Activated T-helper 1 cell treated with anti-CD3 and anti-CD28 coated beads, Interleukin-12 subunit alpha, Interleukin-12 subunit beta, Interleukin-2, Interleukin-4 antibody, amounts not matched to agents 30 ng/mL and 10 ng/mL and 1 ng/mL, durations not matched to agents 14 hours and 24 hours and 36 hours (primary cell): ENCODE results near the gene PROX1. TPM values are rescaled to one million over a fixed set of nuclear protein-coding genes. Genes with fewer than 3 reads are reported as not detected.
"Not testable (repeated sequence)": the region's sequence is repeated elsewhere in the genome, so short reads cannot be mapped to it uniquely, and the experiment has no call there.

Source experiments
- DNase-seq: peaks from one replicate; pipeline ENCODE4 v3.0.0; 2021; ENCODE audit warnings: low spot score
- H3K27ac Mint-ChIP-seq: one replicate; pipeline ENCODE4 v1.8.0; 2021; ENCODE audit warnings: mild to moderate bottlenecking, mixed read lengths
- H3K27me3 Mint-ChIP-seq: one replicate; pipeline ENCODE4 v1.8.0; 2022; ENCODE audit warnings: mild to moderate bottlenecking, moderate library complexity, mixed read lengths; ENCODE audit not compliant: insufficient read depth
- H3K36me3 Mint-ChIP-seq: one replicate; pipeline ENCODE4 v1.8.0; 2021; ENCODE audit warnings: low read depth, mixed read lengths
- H3K4me1 Mint-ChIP-seq: one replicate; pipeline ENCODE4 v1.8.0; 2021; ENCODE audit warnings: low read depth, mixed read lengths
- H3K4me3 Mint-ChIP-seq: one replicate; pipeline ENCODE4 v1.8.0; 2021; ENCODE audit warnings: mild to moderate bottlenecking, moderate library complexity, mixed read lengths
- H3K9me3 Mint-ChIP-seq: one replicate; pipeline ENCODE4 v1.8.0; 2021; ENCODE audit warnings: mixed read lengths
- intact Hi-C: fragments of 100-400 bp; cut with micrococcal nuclease; formaldehyde crosslinking; loops from one replicate; pipeline ENCODE4 v1.15.1; 2024
- total RNA-seq: library from RNA; stranded (reverse); gene quantifications from 2 replicates; pipeline ENCODE4 v1.2.3, GENCODE V29; 2022

Gene PROX1
- total RNA-seq, 1 donor from 2014 or later = not detected

DNA sequence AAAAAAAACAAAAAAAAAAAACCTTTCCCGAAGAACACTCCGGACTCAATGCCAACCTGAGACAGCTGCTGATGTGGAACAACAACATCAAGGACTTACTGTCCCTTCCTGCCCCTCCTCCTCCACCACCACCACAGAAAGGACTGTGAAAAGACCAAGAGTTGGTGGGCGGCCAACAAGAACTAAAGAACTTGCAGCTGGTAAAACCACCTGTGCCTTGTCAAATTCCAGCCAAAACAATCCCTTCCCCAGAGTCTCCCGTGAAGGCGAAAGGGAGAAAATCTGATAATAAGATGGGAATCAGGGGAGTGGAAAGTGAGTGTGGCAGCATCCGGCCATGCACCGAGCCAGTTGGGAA is 88.9 kb downstream of the PROX1 start:
- Mint-ChIP-seq H3K36me3 (no peaks in the 10 kb centered on the region), H3K27me3 (peaks cover 8% of the 10 kb centered on the region), H3K4me1 (no peaks in the 10 kb centered on the region), H3K9me3 (no peaks in the 10 kb centered on the region), H3K27ac (no peak overlapping the region), H3K4me3 (no peak overlapping the region)
- intact Hi-C loops = no loop called here
- no peak for DNase-seq

- Mint-ChIP-seq H3K27ac (no peak overlapping the region), H3K4me1 (no peaks in the 10 kb centered on the region), H3K4me3 (no peak overlapping the region), H3K36me3 (no peaks in the 10 kb centered on the region), H3K27me3 (peaks cover 7% of the 10 kb centered on the region), H3K9me3 (no peaks in the 10 kb centered on the region)
- DNase-seq = no peak
- intact Hi-C loops = no loop called here
Measured at GRCh38 chr1:214078950-214079349, 91.2 kb downstream of the PROX1 start.

DNA sequence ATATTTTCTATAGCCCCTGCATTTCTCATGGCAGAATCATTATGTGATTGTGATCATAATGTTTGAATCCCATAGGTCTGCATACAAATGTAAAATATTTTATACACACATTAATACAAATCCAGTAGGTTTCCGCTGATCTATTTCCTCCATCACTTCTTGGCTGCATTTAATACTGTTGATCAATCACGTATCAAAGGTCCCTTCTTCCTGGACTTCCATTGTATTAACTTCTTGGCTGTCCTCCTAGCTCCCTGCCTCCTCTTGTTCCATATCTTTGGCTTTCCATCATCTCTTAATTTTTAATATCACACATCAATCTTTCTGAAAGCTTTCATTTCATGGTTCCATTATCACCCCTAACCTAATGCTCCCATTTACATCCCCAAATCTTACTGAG is 97.6 kb downstream of the PROX1 start:
- Mint-ChIP-seq H3K4me1 (no peaks in the 10 kb centered on the region), H3K4me3 (no peak overlapping the region), H3K36me3 (no peaks in the 10 kb centered on the region), H3K9me3 (no peaks in the 10 kb centered on the region), H3K27ac (no peak overlapping the region), H3K27me3 (no peaks in the 10 kb centered on the region)
- no peak for DNase-seq
- intact Hi-C loops = no loop called here

DNA sequence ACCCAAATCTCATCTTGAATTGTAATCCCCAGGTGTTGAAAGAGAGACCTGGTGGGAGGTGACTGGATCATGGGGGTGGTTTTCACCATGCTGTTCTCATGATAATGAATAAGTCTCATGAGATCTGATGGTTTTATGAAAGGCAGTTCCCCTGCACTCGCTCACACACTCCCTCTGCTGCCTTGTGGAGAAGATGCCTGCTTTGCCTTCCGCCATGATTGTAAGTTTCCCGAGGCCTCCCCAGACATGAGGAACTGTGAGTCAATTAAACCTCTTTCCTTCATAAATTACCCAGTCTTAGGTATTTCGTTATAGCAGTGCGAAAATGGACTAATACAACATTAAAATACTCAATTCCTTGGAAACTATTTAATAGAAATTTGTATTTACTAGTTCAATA is 99.2 kb downstream of the PROX1 start:
- Mint-ChIP-seq H3K36me3 (no peaks in the 10 kb centered on the region), H3K27ac (no peak overlapping the region), H3K9me3 (no peaks in the 10 kb centered on the region), H3K4me3 (no peak overlapping the region), H3K4me1 (no peaks in the 10 kb centered on the region), H3K27me3 (peaks cover 2% of the 10 kb centered on the region)
- intact Hi-C loops = no loop called here
- DNase-seq = no peak

DNA sequence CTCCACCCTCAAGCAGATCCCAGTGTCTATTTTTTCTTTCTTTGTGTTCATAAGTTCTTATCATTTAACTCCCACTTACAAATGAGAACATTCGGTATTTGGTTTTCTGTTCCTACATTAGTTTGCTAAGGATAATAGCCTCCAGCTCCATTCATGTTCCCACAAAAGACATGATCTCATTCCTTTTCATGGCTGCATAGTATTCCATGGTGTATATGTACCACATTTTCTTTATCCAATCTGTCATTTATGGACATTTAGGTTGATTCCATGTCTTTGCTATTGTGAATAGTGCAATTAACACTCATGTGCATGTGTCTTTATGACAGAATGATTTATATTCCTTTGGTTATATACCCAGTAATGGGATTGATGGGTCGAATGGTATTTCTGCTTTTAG is 101.2 kb downstream of the PROX1 start:
- H3K36me3 Mint-ChIP-seq, H3K4me3 Mint-ChIP-seq, H3K27me3 Mint-ChIP-seq, H3K27ac Mint-ChIP-seq, H3K4me1 Mint-ChIP-seq, H3K9me3 Mint-ChIP-seq, DNase-seq, intact Hi-C loops: not testable (repeated sequence)
